Measurements from ENCODE around the gene NUP205.

The NUP205 gene

GRCh38 chr7:135512135-135512887 is 45.4 kb upstream of the NUP205 start:
- TF ChIP-seq, protein P1, sequence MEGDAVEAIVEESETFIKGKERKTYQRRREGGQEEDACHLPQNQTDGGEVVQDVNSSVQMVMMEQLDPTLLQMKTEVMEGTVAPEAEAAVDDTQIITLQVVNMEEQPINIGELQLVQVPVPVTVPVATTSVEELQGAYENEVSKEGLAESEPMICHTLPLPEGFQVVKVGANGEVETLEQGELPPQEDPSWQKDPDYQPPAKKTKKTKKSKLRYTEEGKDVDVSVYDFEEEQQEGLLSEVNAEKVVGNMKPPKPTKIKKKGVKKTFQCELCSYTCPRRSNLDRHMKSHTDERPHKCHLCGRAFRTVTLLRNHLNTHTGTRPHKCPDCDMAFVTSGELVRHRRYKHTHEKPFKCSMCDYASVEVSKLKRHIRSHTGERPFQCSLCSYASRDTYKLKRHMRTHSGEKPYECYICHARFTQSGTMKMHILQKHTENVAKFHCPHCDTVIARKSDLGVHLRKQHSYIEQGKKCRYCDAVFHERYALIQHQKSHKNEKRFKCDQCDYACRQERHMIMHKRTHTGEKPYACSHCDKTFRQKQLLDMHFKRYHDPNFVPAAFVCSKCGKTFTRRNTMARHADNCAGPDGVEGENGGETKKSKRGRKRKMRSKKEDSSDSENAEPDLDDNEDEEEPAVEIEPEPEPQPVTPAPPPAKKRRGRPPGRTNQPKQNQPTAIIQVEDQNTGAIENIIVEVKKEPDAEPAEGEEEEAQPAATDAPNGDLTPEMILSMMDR (IDR thresholded peaks at IDR 0.05; ENCODE audit: borderline replicate concordance, control extremely low read depth, extremely low read depth, insufficient read depth, missing control alignments), result peak; percentile 58
- in situ Hi-C loops (cut with MboI; ENCODE audit: low sequenced_read_pairs, unreplicated experiment), result no loop called here
- DNase-seq (ENCODE audit: low spot score), result peak; percentile 69

- no peak for DNase-seq (ENCODE audit: low spot score)
- in situ Hi-C loops (cut with MboI; ENCODE audit: low sequenced_read_pairs, unreplicated experiment), result no loop called here
- TF ChIP-seq, protein P1 (IDR thresholded peaks at IDR 0.05; ENCODE audit: borderline replicate concordance, control extremely low read depth, extremely low read depth, insufficient read depth, missing control alignments), result no peak
Observed at GRCh38 chr7:135514856-135515255, 42.9 kb upstream of the NUP205 start.

DNA sequence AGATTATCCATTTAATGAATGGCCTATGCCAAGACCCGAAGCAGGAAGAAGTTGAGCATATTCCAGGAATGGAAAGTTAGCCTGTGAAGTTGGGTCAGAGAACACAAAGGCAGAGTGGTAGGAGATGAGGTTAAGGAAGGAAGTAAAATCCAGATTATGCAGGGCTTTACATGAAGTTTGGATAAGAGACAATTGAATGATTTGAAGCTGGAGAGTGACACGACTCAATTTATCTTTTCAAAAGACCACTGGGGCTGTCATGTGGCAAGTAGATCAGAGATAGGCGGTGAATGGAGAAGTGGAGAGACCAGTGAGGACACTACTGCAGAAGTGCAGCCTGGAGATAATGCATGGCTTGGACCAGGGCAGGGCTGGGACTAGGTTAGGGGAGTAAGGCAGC is 40.7 kb upstream of the NUP205 start:
- no peak for DNase-seq (ENCODE audit: low spot score)
- in situ Hi-C loops (cut with MboI; ENCODE audit: low sequenced_read_pairs, unreplicated experiment), result no loop called here
- TF ChIP-seq, protein P1 (IDR thresholded peaks at IDR 0.05; ENCODE audit: borderline replicate concordance, control extremely low read depth, extremely low read depth, insufficient read depth, missing control alignments), result no peak

DNA sequence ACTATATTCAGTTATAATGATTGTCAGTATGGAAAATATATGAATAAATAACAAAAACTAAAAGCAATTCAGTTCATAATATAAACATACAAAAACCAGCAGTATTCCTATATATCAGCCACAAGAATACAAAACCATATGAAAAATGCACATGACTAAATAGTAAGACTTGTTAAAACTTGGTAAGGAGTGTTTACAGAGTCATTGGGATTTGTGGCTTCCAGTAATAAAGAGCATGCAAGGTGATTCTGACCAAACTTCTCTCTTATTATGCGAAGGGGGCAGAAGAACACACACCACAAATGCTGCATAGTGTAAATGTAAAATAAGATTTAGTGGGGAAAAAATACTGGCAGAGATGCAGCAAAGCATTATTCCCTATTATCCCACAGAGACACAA is 39.0 kb upstream of the NUP205 start:
- no peak for DNase-seq (ENCODE audit: low spot score)
- in situ Hi-C loops (cut with MboI; ENCODE audit: low sequenced_read_pairs, unreplicated experiment), result no loop called here
- TF ChIP-seq, protein P1 (IDR thresholded peaks at IDR 0.05; ENCODE audit: borderline replicate concordance, control extremely low read depth, extremely low read depth, insufficient read depth, missing control alignments), result no peak

- DNase-seq (ENCODE audit: low spot score), result no peak
- TF ChIP-seq, protein P1 (IDR thresholded peaks at IDR 0.05; ENCODE audit: borderline replicate concordance, control extremely low read depth, extremely low read depth, insufficient read depth, missing control alignments), result no peak
- in situ Hi-C loops (cut with MboI; ENCODE audit: low sequenced_read_pairs, unreplicated experiment), result no loop called here
Observed at GRCh38 chr7:135519233-135519688, 38.5 kb upstream of the NUP205 start.

DNA sequence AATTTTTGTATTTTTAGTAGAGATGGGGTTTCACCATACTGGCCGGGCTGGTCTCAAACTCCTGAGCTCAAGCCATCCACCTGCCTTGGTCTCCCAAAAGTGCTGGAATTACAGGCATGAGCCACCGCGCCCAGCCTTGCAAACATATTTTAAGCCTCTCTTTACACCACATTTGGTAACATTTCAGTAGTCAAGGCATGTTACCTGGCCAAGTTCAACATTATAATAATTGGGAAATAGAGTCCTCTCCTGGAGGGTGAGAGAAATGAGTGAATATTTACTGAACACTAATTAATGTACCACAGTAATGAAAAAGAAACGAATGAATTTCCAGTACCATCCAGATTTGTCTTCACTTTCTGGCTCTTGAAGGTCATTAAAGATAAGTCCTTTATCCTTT is 37.8 kb upstream of the NUP205 start:
- DNase-seq (ENCODE audit: low spot score), result no peak
- in situ Hi-C loops (cut with MboI; ENCODE audit: low sequenced_read_pairs, unreplicated experiment), result no loop called here
- TF ChIP-seq, protein P1 (IDR thresholded peaks at IDR 0.05; ENCODE audit: borderline replicate concordance, control extremely low read depth, extremely low read depth, insufficient read depth, missing control alignments), result no peak
